Brain microvascular endothelial cell (primary cell): Measurements from ENCODE around the gene HSD17B2.
A peak's percentile ranks its signal among the peaks of the same experiment; 100 is the strongest.

ENCODE experiments used
- DNase-seq: peaks from one replicate; pipeline ENCODE4 v3.0.0-alpha.2; 2020
- H3K27ac ChIP-seq: fragments of 250-450 bp; sonication (Bioruptor Pico); 2 replicates; pipeline ENCODE4 v1.5.1; 2020; ENCODE audit warnings: mild to moderate bottlenecking, moderate library complexity
- H3K27me3 ChIP-seq: fragments of 250-450 bp; sonication (Bioruptor Pico); replicated peaks from 2 replicates; pipeline ENCODE4 v1.5.1; 2020; ENCODE audit warnings: mild to moderate bottlenecking
- H3K36me3 ChIP-seq: fragments of 250-450 bp; sonication (Bioruptor Pico); replicated peaks from 2 replicates; pipeline ENCODE4 v1.5.1; 2020; ENCODE audit warnings: mild to moderate bottlenecking
- H3K4me3 ChIP-seq: 2 replicates; pipeline ENCODE4 v1.5.1; 2011; ENCODE audit warnings: low read depth, mild to moderate bottlenecking, control low read depth, low read length, moderate library complexity
- in situ Hi-C: cut with HindIII; loops from 2 replicates; pipeline ENCODE4 v1.10.0; 2017; ENCODE audit warnings: low sequenced_read_pairs, low pct_ligation_motif_present
- TF ChIP-seq, protein P1 (sequence below): IDR thresholded peaks from 2 replicates; pipeline ENCODE4 v1.5.1; 2011; ENCODE audit warnings: low read depth, mild to moderate bottlenecking, moderate library complexity, low read length, control low read depth, inconsistent platforms; ENCODE audit errors: missing control alignments

HSD17B2 gene

DNA sequence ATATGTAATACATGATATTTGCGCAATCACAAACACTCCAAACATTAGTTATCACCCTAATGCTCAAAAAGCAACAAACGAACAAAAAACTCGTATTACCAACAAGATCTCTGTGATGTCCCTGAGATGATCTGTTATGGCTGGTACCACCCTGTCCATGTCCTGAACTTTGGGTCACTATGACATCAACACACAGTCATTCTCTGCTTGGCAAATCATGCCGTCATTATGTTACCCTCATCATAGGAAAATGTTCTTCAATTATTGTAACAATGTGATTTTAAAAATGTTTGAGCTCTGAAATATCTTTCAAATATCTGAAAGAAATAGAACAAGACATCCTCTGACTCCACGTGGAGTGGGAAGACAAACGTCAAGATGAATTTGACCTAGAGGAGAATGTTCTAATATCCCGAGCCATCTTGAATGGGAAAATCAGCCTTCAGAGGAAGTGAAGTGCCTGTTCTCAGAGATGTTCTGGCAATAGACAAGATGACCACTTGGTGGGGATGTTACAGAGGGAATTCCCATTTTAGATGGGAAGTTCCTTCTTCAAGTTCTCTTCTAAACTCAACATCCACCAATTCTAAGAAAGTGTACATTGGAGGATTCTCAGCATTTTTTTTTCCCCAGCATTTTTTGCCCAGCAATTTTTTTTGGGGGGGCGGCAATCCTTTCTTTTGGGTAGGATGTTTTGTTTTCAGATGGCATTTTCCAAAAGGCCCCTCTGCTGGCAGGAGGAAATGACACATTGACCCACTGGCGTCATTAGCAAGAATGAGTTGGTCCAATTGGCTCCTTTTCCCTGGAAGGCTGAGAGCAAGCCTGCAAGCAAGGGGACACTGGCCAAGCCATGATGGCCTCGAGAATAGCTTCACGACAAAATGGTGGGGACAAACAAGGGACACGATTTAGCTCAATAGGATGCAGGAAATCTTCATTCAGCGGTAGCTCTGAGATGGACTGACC, 3.7 kb upstream of the HSD17B2 start:
- in situ Hi-C loops: no loop called here
- DNase-seq: peak; percentile 50
- H3K27ac ChIP-seq: no peak overlapping the region
- no peaks in the 10 kb centered on the region for H3K27me3 ChIP-seq
- TF ChIP-seq, protein P1, sequence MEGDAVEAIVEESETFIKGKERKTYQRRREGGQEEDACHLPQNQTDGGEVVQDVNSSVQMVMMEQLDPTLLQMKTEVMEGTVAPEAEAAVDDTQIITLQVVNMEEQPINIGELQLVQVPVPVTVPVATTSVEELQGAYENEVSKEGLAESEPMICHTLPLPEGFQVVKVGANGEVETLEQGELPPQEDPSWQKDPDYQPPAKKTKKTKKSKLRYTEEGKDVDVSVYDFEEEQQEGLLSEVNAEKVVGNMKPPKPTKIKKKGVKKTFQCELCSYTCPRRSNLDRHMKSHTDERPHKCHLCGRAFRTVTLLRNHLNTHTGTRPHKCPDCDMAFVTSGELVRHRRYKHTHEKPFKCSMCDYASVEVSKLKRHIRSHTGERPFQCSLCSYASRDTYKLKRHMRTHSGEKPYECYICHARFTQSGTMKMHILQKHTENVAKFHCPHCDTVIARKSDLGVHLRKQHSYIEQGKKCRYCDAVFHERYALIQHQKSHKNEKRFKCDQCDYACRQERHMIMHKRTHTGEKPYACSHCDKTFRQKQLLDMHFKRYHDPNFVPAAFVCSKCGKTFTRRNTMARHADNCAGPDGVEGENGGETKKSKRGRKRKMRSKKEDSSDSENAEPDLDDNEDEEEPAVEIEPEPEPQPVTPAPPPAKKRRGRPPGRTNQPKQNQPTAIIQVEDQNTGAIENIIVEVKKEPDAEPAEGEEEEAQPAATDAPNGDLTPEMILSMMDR: peak; percentile 67
- no peaks in the 10 kb centered on the region for H3K36me3 ChIP-seq
- H3K4me3 ChIP-seq: no peak overlapping the region

DNA sequence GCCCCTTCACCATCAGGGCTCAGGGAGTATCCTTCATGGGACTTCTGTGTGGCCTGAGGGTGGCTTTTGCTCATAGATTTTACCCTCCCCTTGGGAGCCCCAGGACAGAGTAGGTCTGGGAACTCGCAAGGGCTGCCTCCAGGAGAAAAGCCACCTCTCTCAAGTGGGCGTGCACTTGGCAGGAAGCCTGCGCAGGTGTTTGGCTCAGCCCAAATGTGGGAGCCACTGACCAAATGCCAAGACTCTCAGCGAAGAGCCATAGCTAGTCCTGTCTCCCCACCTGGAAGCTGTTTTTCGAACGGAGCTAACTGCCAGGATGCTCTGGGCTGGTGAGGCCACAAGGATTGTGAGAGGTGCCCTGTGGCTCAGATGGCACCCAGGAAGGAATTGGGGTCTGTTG, 2.0 kb upstream of the HSD17B2 start:
- no peak for DNase-seq
- no peak overlapping the region for H3K4me3 ChIP-seq
- in situ Hi-C loops: no loop called here
- no peaks in the 10 kb centered on the region for H3K27me3 ChIP-seq
- no peaks in the 10 kb centered on the region for H3K36me3 ChIP-seq
- H3K27ac ChIP-seq: no peak overlapping the region
- TF ChIP-seq, protein P1: no peak

DNA sequence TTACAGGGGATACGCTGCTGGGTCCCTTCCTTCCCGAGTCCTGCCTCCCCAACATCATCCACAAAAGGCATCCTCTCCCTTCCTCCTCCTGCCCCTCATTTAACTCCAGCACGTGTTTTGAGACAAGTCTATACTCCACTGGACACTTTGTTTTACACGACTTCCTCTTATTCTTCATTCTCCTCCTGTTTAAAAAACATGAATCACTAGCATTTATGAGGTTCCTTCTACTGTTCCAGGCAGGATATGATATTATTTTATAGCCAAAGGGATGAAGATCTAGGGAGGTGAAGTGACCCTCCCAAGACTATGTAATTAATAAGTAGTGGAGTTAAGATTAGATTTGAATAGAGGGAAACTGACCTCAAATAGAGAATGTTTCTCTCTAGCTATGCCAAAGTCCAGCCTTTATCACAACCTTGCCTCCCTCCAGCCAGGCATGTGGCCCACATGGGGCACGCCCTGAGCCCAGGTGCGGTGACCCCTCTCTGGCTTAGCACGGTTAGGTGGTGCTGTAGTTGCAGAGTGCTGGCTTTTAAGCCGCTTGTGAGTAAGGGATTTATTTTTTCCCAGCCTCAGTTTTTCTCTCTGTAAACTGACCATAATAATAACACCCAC, 1.3 kb upstream of the HSD17B2 start:
- H3K36me3 ChIP-seq: no peaks in the 10 kb centered on the region
- no peak overlapping the region for H3K4me3 ChIP-seq
- no peak for DNase-seq
- in situ Hi-C loops: no loop called here
- TF ChIP-seq, protein P1: no peak
- no peaks in the 10 kb centered on the region for H3K27me3 ChIP-seq
- H3K27ac ChIP-seq: no peak overlapping the region

GRCh38 chr16:82037251-82037650, 2.2 kb downstream of the HSD17B2 start:
- Histone ChIP-seq H3K4me3 (no peak overlapping the region), H3K27me3 (peaks cover 4% of the 10 kb centered on the region), H3K27ac (peak overlapping the region; percentile 67), H3K36me3 (no peaks in the 10 kb centered on the region)
- TF ChIP-seq, protein P1: no peak
- DNase-seq: peak; percentile 60
- in situ Hi-C loops: no loop called here

DNA sequence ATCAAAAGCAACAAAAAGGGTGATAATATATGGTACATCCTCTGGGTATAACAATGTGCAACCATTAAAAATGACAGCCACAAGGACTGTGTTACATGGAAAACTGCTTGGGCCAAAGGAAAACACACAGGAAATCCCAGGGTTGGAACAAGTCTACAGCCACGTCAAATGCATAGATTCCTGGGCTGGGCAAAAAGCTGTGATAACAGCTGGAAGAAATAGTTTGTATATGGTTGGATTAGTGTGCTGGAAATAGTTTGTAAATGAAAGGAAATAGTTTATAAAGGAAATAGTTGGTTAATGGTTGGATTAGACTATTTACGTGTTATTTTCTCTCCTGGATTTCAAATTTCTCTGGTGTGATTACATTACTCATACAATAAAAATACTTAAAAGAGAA, 2.6 kb downstream of the HSD17B2 start:
- in situ Hi-C loops: no loop called here
- peaks cover 4% of the 10 kb centered on the region for H3K27me3 ChIP-seq
- peak; percentile 33 for DNase-seq
- H3K36me3 ChIP-seq: no peaks in the 10 kb centered on the region
- peak overlapping the region; percentile 67 for H3K27ac ChIP-seq
- TF ChIP-seq, protein P1: no peak
- H3K4me3 ChIP-seq: no peak overlapping the region
